WERI-Rb-1 (cell line): ENCODE measurements around the gene NOTCH3.

ENCODE experiments used
- DNase-seq: peaks from one replicate; pipeline ENCODE4 v3.0.0-alpha.2; 2020
- H3K27ac ChIP-seq: fragments of 250-450 bp; sonication (Bioruptor Pico); 2 replicates; pipeline ENCODE4 v1.5.1; 2020; ENCODE audit warnings: mild to moderate bottlenecking, moderate library complexity
- H3K27me3 ChIP-seq: fragments of 250-450 bp; sonication (Bioruptor Pico); 2 replicates; pipeline ENCODE4 v1.5.1; 2021; ENCODE audit warnings: mild to moderate bottlenecking, low read depth, moderate library complexity; ENCODE audit not compliant: insufficient read depth, severe bottlenecking
- H3K36me3 ChIP-seq: fragments of 250-450 bp; sonication (Bioruptor Pico); 2 replicates; pipeline ENCODE4 v1.5.1; 2020; ENCODE audit warnings: mild to moderate bottlenecking, moderate library complexity
- H3K4me3 ChIP-seq: 2 replicates; pipeline ENCODE4 v1.5.1; 2011; ENCODE audit warnings: low read depth, mild to moderate bottlenecking, control low read depth, low read length
- H3K9me3 ChIP-seq: fragments of 250-450 bp; sonication (Bioruptor Pico); 2 replicates; pipeline ENCODE4 v1.5.1; 2021; ENCODE audit warnings: mild to moderate bottlenecking, moderate library complexity; ENCODE audit not compliant: severe bottlenecking
- CTCF ChIP-seq: IDR thresholded peaks from 2 replicates; pipeline ENCODE4 v1.5.1; 2011; ENCODE audit warnings: low read depth, mild to moderate bottlenecking, control low read depth, inconsistent platforms, low read length

Gene NOTCH3

GRCh38 chr19:15238639-15239155, 37.9 kb upstream of the NOTCH3 start:
- Histone ChIP-seq H3K27ac (no peak overlapping the region), H3K36me3 (peaks cover 66% of the 10 kb centered on the region), H3K9me3 (no peaks in the 10 kb centered on the region), H3K27me3 (no peaks in the 10 kb centered on the region), H3K4me3 (no peak overlapping the region)
- no peak for TF ChIP-seq CTCF
- no peak for DNase-seq

- peaks cover 62% of the 10 kb centered on the region for H3K36me3 ChIP-seq
- no peaks in the 10 kb centered on the region for H3K27me3 ChIP-seq
- H3K4me3 ChIP-seq = no peak overlapping the region
- no peak for DNase-seq
- no peaks in the 10 kb centered on the region for H3K9me3 ChIP-seq
- H3K27ac ChIP-seq = no peak overlapping the region
- TF ChIP-seq CTCF = no peak
These were observed 37.2 kb upstream of the NOTCH3 start for GRCh38 chr19:15237759-15238638.

- H3K27ac ChIP-seq = no peak overlapping the region
- no peaks in the 10 kb centered on the region for H3K9me3 ChIP-seq
- H3K27me3 ChIP-seq = no peaks in the 10 kb centered on the region
- DNase-seq = no peak
- no peak for TF ChIP-seq CTCF
- H3K36me3 ChIP-seq = peaks cover 54% of the 10 kb centered on the region
- no peak overlapping the region for H3K4me3 ChIP-seq
These were observed 36.1 kb upstream of the NOTCH3 start for GRCh38 chr19:15236886-15237285.

GRCh38 chr19:15235781-15236180, 35.0 kb upstream of the NOTCH3 start:
- no peak for TF ChIP-seq CTCF
- H3K9me3 ChIP-seq = no peaks in the 10 kb centered on the region
- no peak overlapping the region for H3K27ac ChIP-seq
- no peak overlapping the region for H3K4me3 ChIP-seq
- DNase-seq = no peak
- H3K36me3 ChIP-seq = peaks cover 46% of the 10 kb centered on the region
- no peaks in the 10 kb centered on the region for H3K27me3 ChIP-seq

- no peak for TF ChIP-seq CTCF
- Histone ChIP-seq H3K27me3 (no peaks in the 10 kb centered on the region), H3K36me3 (peaks cover 34% of the 10 kb centered on the region), H3K27ac (no peak overlapping the region), H3K9me3 (no peaks in the 10 kb centered on the region), H3K4me3 (no peak overlapping the region)
- DNase-seq = no peak
These were observed 33.8 kb upstream of the NOTCH3 start for GRCh38 chr19:15234431-15235130.
